Esophagus squamous epithelium (tissue), 5 donors: Measurements from ENCODE around the gene LTK. TPM values are rescaled to one million over a fixed set of nuclear protein-coding genes. Genes with fewer than 3 reads are reported as not detected.

Source experiments
- DNase-seq: peaks from one replicate; lab custom pipeline; 2025; lab: John Stamatoyannopoulos, UW
- H3K27ac ChIP-seq, 4 donors: fragments of 200-600 bp; sonication (generic); one replicate each; pipeline ENCODE4 v1.5.1; 2016 to 2019; ENCODE audit warnings: mild to moderate bottlenecking in 1 of 4
- H3K27me3 ChIP-seq, 4 donors: fragments of 200-600 bp; sonication (generic); 1 replicate in 3 of 4; 2 replicates in 1 of 4; pipeline versions ENCODE4 v1.5.1 to v1.6.0; 2017 to 2021; ENCODE audit warnings: antibody characterized with exemption in 1 of 4
- H3K36me3 ChIP-seq, 3 donors: fragments of 200-600 bp; sonication (generic); one replicate each; pipeline ENCODE4 v1.5.1; 2016 to 2019
- H3K4me1 ChIP-seq, 3 donors: fragments of 200-600 bp; sonication (generic); one replicate each; pipeline ENCODE4 v1.5.1; 2017 to 2019
- H3K4me3 ChIP-seq, 4 donors: fragments of 200-600 bp; sonication (generic); 1 replicate in 3 of 4; 2 replicates in 1 of 4; pipeline ENCODE4 v1.5.1; 2016 to 2019; ENCODE audit warnings: mild to moderate bottlenecking in 2 of 4, moderate library complexity in 1 of 4
- H3K9me3 ChIP-seq, 3 donors: fragments of 200-600 bp; sonication (generic); one replicate each; pipeline ENCODE4 v1.5.1; 2016 to 2019
- CTCF ChIP-seq, 6 experiments: fragments of 450-650 bp in 4 of 6; fragments of 200-600 bp in 2 of 6; sonication (generic) in 2 of 6; IDR thresholded peaks; one replicate each; pipeline ENCODE4 v1.5.1; 2016 to 2019; ENCODE audit warnings: antibody characterized with exemption in 6 of 6, mild to moderate bottlenecking in 4 of 6, moderate library complexity in 4 of 6
- POLR2A ChIP-seq, 4 donors: fragments of 450-650 bp; IDR thresholded peaks; one replicate each; pipeline ENCODE4 v1.6.1; 2017; ENCODE audit warnings: antibody characterized with exemption in 4 of 4, mild to moderate bottlenecking in 4 of 4, moderate library complexity in 3 of 4
- WGBS, 2 donors: methylation state at CpG; one replicate each; pipeline ENCODE4 v1.1.5; 2018; 5-methylcytosine and 5-hydroxymethylcytosine counted together
- intact Hi-C: fragments of 100-400 bp; cut with DNase I; formaldehyde crosslinking; loops from one replicate; pipeline ENCODE4 v1.15.0; 2022
- total RNA-seq, 4 donors: library from RNA; depleted of rRNA; stranded (reverse); fragments of >200 nt; gene quantifications; one replicate each; pipeline ENCODE4 v1.1.0, GENCODE V29; 2016
- donor health status: DM: yes; HTN: yes; CAD: no.

LTK gene
- total RNA-seq, 4 donors from 2014 or later: 0.38 to 0.82 TPM; not detected in 2

- 95% methylated on average over 12 of the region's 17 CpGs; no CpG with 5 or more reads in 1 of the 2 donors for WGBS, 2 donors
- H3K36me3 ChIP-seq: peaks cover 0 to 70% (median 5%) of the 10 kb centered on the region in 3 donors
Observed at GRCh38 chr15:41520636-41521035, 7.0 kb upstream of the LTK start.

GRCh38 chr15:41517895-41518449 is 4.3 kb upstream of the LTK start:
- Histone ChIP-seq H3K4me1 (peaks cover 10 to 14% (median 10%) of the 10 kb centered on the region in 3 donors), H3K9me3 (no peaks in the 10 kb centered on the region), H3K36me3 (peaks cover 0 to 43% (median 2%) of the 10 kb centered on the region in 3 donors), H3K27ac (no peak overlapping the region), H3K4me3 (no peak overlapping the region), H3K27me3 (peaks cover 0 to 17% (median 5%) of the 10 kb centered on the region in 4 donors)
- TF ChIP-seq POLR2A (IDR thresholded peaks at IDR 0.05) (no peak), CTCF (IDR thresholded peaks at IDR 0.05) (no peak)
- no peak for DNase-seq
- WGBS, 2 donors: 86 to 92% methylated on average over 3 to 4 of the region's 8 CpGs
- intact Hi-C loops: no loop called here

More at GRCh38 chr15:41520636-41521035, 7.0 kb upstream of the LTK start:
- H3K4me3 ChIP-seq: no peak overlapping the region
- H3K27me3 ChIP-seq: no peaks in the 10 kb centered on the region
- TF ChIP-seq CTCF (IDR thresholded peaks at IDR 0.05) (no peak), POLR2A (IDR thresholded peaks at IDR 0.05) (no peak)
- DNase-seq: no peak
- peaks cover 0 to 5% (median 0%) of the 10 kb centered on the region in 3 donors for H3K4me1 ChIP-seq
- no peak overlapping the region for H3K27ac ChIP-seq
- intact Hi-C loops: no loop called here
- no peaks in the 10 kb centered on the region for H3K9me3 ChIP-seq

- TF ChIP-seq CTCF (IDR thresholded peaks at IDR 0.05) (no peak), POLR2A (IDR thresholded peaks at IDR 0.05) (no peak)
- peaks cover 0 to 10% (median 0%) of the 10 kb centered on the region in 3 donors for H3K36me3 ChIP-seq
- WGBS, 2 donors: 3 to 6% methylated on average over 9 to 30 of the region's 40 CpGs
- DNase-seq: no peak
- H3K27me3 ChIP-seq: peaks cover 7 to 62% (median 21%) of the 10 kb centered on the region in 4 donors
- H3K4me1 ChIP-seq: peaks cover 21 to 40% (median 27%) of the 10 kb centered on the region in 3 donors
- intact Hi-C loops: no loop called here
- H3K27ac ChIP-seq: no peak overlapping the region
- H3K4me3 ChIP-seq: peak overlapping the region; percentile 2 to 60 (median 40)
- H3K9me3 ChIP-seq: no peaks in the 10 kb centered on the region
Observed at GRCh38 chr15:41512940-41513505, 604 bp downstream of the LTK start.

- peaks cover 0 to 5% (median 0%) of the 10 kb centered on the region in 3 donors for H3K36me3 ChIP-seq
Observed at GRCh38 chr15:41512512-41512939, 1.1 kb downstream of the LTK start.

More at GRCh38 chr15:41512512-41512939, 1.1 kb downstream of the LTK start:
- H3K9me3 ChIP-seq: no peaks in the 10 kb centered on the region
- no peak for TF ChIP-seq POLR2A (IDR thresholded peaks at IDR 0.05)
- TF ChIP-seq CTCF (IDR thresholded peaks at IDR 0.05): no peak
- H3K27me3 ChIP-seq: peaks cover 7 to 62% (median 21%) of the 10 kb centered on the region in 4 donors
- intact Hi-C loops: no loop called here
- H3K4me1 ChIP-seq: peaks cover 21 to 42% (median 27%) of the 10 kb centered on the region in 3 donors
- no peak overlapping the region for H3K27ac ChIP-seq
- DNase-seq: no peak
- 5 to 14% methylated on average over 5 to 17 of the region's 33 CpGs for WGBS, 2 donors
- H3K4me3 ChIP-seq: peak overlapping the region; percentile 2 to 60 (median 40)
